HCT116 (cell line): Measurements from ENCODE around the gene OR14I1.

Source experiments
- EZH2phosphoT487 ChIP-seq: fragments of 200-600 bp; IDR thresholded peaks from 2 replicates; pipeline ENCODE4 v1.6.1; 2018; ENCODE audit warnings: antibody characterized with exemption, borderline replicate concordance
- POLR2A ChIP-seq: IDR thresholded peaks from 2 replicates; pipeline ENCODE4 v1.7.0; 2011; ENCODE audit warnings: borderline replicate concordance; ENCODE audit not compliant: insufficient read depth, insufficient read length; ENCODE audit errors: extremely low read depth
- POLR2AphosphoS5 ChIP-seq: IDR thresholded peaks from 2 replicates; pipeline ENCODE4 v1.6.1; 2011; ENCODE audit warnings: mild to moderate bottlenecking, low read depth, low read length, moderate library complexity
- ZNF274 ChIP-seq: fragments of 200-500 bp; sonication (Bioruptor generic); IDR thresholded peaks from 2 replicates; pipeline ENCODE4 v1.6.1; 2014; ENCODE audit warnings: mild to moderate bottlenecking, low read depth, low read length, inconsistent platforms
- TF ChIP-seq, protein P1 (sequence below), 3 experiments: fragments of 200-600 bp in 1 of 3; sonication (generic) in 1 of 3; IDR thresholded peaks in 2 of 3; conservative IDR thresholded peaks in 1 of 3; 2 replicates each; pipeline ENCODE4 v1.5.1; 2012 to 2017; ENCODE audit warnings: low read depth in 2 of 3, low read length in 2 of 3, antibody characterized with exemption in 1 of 3, borderline replicate concordance in 1 of 3, control low read depth in 1 of 3, mild to moderate bottlenecking in 1 of 3, mixed read lengths in 1 of 3, mixed run types in 1 of 3, moderate library complexity in 1 of 3; ENCODE audit not compliant: insufficient read depth in 1 of 3
- TF ChIP-seq, protein P2 (sequence below): IDR thresholded peaks from 2 replicates; pipeline ENCODE4 v1.6.1; 2012

DNA sequence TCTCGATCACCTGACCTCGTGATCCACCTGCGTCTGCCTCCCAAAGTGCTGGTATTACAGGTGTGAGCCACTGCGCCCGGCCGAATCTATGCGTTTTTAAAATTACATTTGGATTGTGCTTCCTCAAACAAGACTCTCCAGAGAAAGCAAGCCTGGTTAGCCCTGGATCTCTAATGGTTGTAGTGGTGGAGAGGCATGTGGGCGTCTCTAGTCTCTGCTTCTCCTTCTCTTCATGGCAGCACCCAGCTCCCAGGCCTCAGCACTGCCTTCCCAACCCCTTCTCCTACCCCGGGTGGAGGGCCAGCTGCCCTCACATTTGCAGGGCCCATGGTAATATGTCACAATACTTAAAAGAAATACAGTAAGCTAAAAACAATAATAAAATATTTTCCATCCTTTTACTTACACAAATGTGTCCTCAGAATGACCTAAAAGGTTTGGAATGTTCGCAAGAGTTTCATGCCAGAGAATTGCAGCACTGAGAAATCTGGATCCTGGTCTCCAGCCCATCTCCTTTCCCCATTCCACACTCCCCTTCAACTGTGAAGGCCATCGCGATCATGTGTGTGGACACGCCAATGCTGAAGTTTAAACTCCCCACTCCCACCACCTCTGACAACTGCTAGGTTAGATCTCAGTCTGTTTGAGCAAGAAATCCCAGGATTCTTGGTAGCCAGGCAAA is 7.0 kb downstream of the OR14I1 start:
- TF ChIP-seq, protein P1, sequence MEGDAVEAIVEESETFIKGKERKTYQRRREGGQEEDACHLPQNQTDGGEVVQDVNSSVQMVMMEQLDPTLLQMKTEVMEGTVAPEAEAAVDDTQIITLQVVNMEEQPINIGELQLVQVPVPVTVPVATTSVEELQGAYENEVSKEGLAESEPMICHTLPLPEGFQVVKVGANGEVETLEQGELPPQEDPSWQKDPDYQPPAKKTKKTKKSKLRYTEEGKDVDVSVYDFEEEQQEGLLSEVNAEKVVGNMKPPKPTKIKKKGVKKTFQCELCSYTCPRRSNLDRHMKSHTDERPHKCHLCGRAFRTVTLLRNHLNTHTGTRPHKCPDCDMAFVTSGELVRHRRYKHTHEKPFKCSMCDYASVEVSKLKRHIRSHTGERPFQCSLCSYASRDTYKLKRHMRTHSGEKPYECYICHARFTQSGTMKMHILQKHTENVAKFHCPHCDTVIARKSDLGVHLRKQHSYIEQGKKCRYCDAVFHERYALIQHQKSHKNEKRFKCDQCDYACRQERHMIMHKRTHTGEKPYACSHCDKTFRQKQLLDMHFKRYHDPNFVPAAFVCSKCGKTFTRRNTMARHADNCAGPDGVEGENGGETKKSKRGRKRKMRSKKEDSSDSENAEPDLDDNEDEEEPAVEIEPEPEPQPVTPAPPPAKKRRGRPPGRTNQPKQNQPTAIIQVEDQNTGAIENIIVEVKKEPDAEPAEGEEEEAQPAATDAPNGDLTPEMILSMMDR (IDR thresholded peaks at IDR 0.05 in 2 of 3, conservative IDR thresholded peaks at IDR 0.05 in 1 of 3; ENCODE audit: borderline replicate concordance in 1 of 3, insufficient read depth in 1 of 3, low read depth in 2 of 3, low read length in 2 of 3): no peak
- TF ChIP-seq POLR2AphosphoS5: no peak
- TF ChIP-seq POLR2A: no peak
- TF ChIP-seq, protein P2, sequence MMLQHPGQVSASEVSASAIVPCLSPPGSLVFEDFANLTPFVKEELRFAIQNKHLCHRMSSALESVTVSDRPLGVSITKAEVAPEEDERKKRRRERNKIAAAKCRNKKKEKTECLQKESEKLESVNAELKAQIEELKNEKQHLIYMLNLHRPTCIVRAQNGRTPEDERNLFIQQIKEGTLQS: no peak
- no peak for TF ChIP-seq ZNF274
- no peak for TF ChIP-seq EZH2phosphoT487
